NCI-H748 treated with DMSO at 0.1 percent for 48 hours (cell line): ENCODE data around the gene CTXN3.

Source experiments
- DNase-seq: peaks from one replicate; lab custom pipeline; 2025; lab: John Stamatoyannopoulos, UW

Gene CTXN3

GRCh38 chr5:127697894-127698600, 49.2 kb downstream of the CTXN3 start:
- DNase-seq = no peak

- no peak for DNase-seq
Measured at GRCh38 chr5:127699416-127699815, 50.5 kb downstream of the CTXN3 start.

- no peak for DNase-seq
Measured at GRCh38 chr5:127700237-127700766, 51.4 kb downstream of the CTXN3 start.

GRCh38 chr5:127702434-127702833, 53.6 kb downstream of the CTXN3 start:
- DNase-seq = no peak

- DNase-seq = no peak
Measured at GRCh38 chr5:127702926-127703561, 54.2 kb downstream of the CTXN3 start, which contains the start of gene CCDC192. Gene CCDC192 (plus strand): TSS chr5:127703391. CDS start chr5:127703446, 55 bp downstream.

- no peak for DNase-seq
Measured at GRCh38 chr5:127705120-127705892, 56.4 kb downstream of the CTXN3 start.

- DNase-seq = no peak
Measured at GRCh38 chr5:127706691-127707090, 57.8 kb downstream of the CTXN3 start.

- DNase-seq = no peak
Measured at GRCh38 chr5:127707209-127707608, 58.3 kb downstream of the CTXN3 start.
